ENCODE data around the gene GINS2.

GRCh38 chr16:85641305-85641704, 47.4 kb downstream of the GINS2 start:
- TF ChIP-seq CTCF (IDR thresholded peaks at IDR 0.05): no peak
- TF ChIP-seq POLR2A (IDR thresholded peaks at IDR 0.05): no peak
- no peak for TF ChIP-seq POLR2AphosphoS5 (IDR thresholded peaks at IDR 0.05)

Data from breast epithelium (tissue), 3 donors.